WTC11 (cell line): Measurements from ENCODE around the gene RBFOX2. TPM values are rescaled to one million over a fixed set of nuclear protein-coding genes. Genes with fewer than 3 reads are reported as not detected.

Source experiments
- ATAC-seq: fragments of 200-7000 bp; cut with Tn5 transposase; 2 replicates; pipeline ENCODE4 v1.10.0; 2021; ENCODE audit warnings: mild to moderate bottlenecking, moderate library complexity
- CTCF ChIA-PET: fragments of 300-600 bp; sonication (Branson Sonifier 250); formaldehyde crosslinking; loops from one replicate; lab custom pipeline; 2021; ENCODE audit warnings: antibody characterized with exemption; lab: Charles Lee
- POLR2A ChIA-PET: fragments of 350-600 bp; sonication (Branson Sonifier 250); formaldehyde crosslinking; loops from one replicate; lab custom pipeline; 2021; ENCODE audit warnings: antibody characterized with exemption; lab: Charles Lee
- DNase-seq: peaks from one replicate; pipeline ENCODE4 v3.0.0; 2021; ENCODE audit warnings: low spot score
- H3K27ac Mint-ChIP-seq: 2 replicates; pipeline ENCODE4 v1.8.0; 2021; ENCODE audit warnings: mixed read lengths
- H3K27me3 Mint-ChIP-seq: 2 replicates; pipeline ENCODE4 v1.8.0; 2021; ENCODE audit warnings: low read depth, mild to moderate bottlenecking, moderate library complexity, mixed read lengths
- H3K36me3 Mint-ChIP-seq: 2 replicates; pipeline ENCODE4 v1.8.0; 2021; ENCODE audit warnings: mixed read lengths
- H3K4me1 Mint-ChIP-seq: 2 replicates; pipeline ENCODE4 v1.8.0; 2022; ENCODE audit warnings: mixed read lengths
- H3K4me3 Mint-ChIP-seq: 2 replicates; pipeline ENCODE4 v1.8.0; 2021; ENCODE audit warnings: mild to moderate bottlenecking, moderate library complexity, mixed read lengths
- H3K9me3 Mint-ChIP-seq: 2 replicates; pipeline ENCODE4 v1.8.0; 2021; ENCODE audit warnings: mixed read lengths
- CBFB ChIP-seq: sonication (generic); formaldehyde crosslinking; IDR thresholded peaks from 2 replicates; pipeline ENCODE4 v1.8.1; 2022; ENCODE audit warnings: mild to moderate bottlenecking, low read depth, missing genetic modification reagents
- CREB1 ChIP-seq: sonication (generic); formaldehyde crosslinking; IDR thresholded peaks from 2 replicates; pipeline ENCODE4 v1.8.0; 2023; ENCODE audit warnings: mild to moderate bottlenecking, missing genetic modification reagents
- EMX1 ChIP-seq: fragments of 250-450 bp; sonication (Bioruptor Pico); IDR thresholded peaks from 2 replicates; pipeline ENCODE4 v1.8.0; 2021; ENCODE audit warnings: mild to moderate bottlenecking
- GRHL2 ChIP-seq: fragments of 250-450 bp; sonication (Bioruptor Pico); IDR thresholded peaks from 2 replicates; pipeline ENCODE4 v1.8.0; 2022; ENCODE audit warnings: mild to moderate bottlenecking, moderate library complexity; ENCODE audit not compliant: insufficient replicate concordance, severe bottlenecking
- JAZF1 ChIP-seq: fragments of 250-450 bp; sonication (Bioruptor Pico); IDR thresholded peaks from 2 replicates; pipeline ENCODE4 v1.9.0; 2021; ENCODE audit warnings: moderate library complexity, mild to moderate bottlenecking, inconsistent platforms
- MYBL2 ChIP-seq: sonication (generic); formaldehyde crosslinking; IDR thresholded peaks from 2 replicates; pipeline ENCODE4 v1.8.1; 2023; ENCODE audit warnings: mild to moderate bottlenecking, moderate library complexity, missing genetic modification reagents
- NFATC4 ChIP-seq: fragments of 250-450 bp; sonication (Bioruptor Pico); IDR thresholded peaks from 2 replicates; pipeline ENCODE4 v1.9.0; 2021; ENCODE audit warnings: mild to moderate bottlenecking
- RELA ChIP-seq: sonication (generic); formaldehyde crosslinking; IDR thresholded peaks from 2 replicates; pipeline ENCODE4 v1.8.1; 2022; ENCODE audit warnings: missing genetic modification reagents, mild to moderate bottlenecking, borderline replicate concordance
- RORB ChIP-seq: fragments of 250-450 bp; sonication (Bioruptor Pico); IDR thresholded peaks from 2 replicates; pipeline ENCODE4 v1.9.0; 2021; ENCODE audit warnings: mild to moderate bottlenecking
- SP1 ChIP-seq: sonication (generic); formaldehyde crosslinking; conservative IDR thresholded peaks from 2 replicates; pipeline ENCODE4 v1.8.1; 2022; ENCODE audit warnings: missing genetic modification reagents
- ZNF317 ChIP-seq: sonication (generic); formaldehyde crosslinking; IDR thresholded peaks from 2 replicates; pipeline ENCODE4 v1.8.1; 2023; ENCODE audit warnings: low read depth, mild to moderate bottlenecking, moderate library complexity, missing genetic modification reagents, borderline replicate concordance
- ZNF396 ChIP-seq: fragments of 250-450 bp; sonication (Bioruptor Pico); IDR thresholded peaks from 2 replicates; pipeline ENCODE4 v1.8.0; 2021; ENCODE audit warnings: mild to moderate bottlenecking, moderate library complexity, borderline replicate concordance
- ZNF423 ChIP-seq: fragments of 250-450 bp; sonication (Bioruptor Pico); IDR thresholded peaks from 2 replicates; pipeline ENCODE4 v2.1.2; 2022; ENCODE audit warnings: mild to moderate bottlenecking, moderate library complexity
- ZNF671 ChIP-seq: fragments of 250-450 bp; sonication (Bioruptor Pico); IDR thresholded peaks from 2 replicates; pipeline ENCODE4 v1.8.0; 2021; ENCODE audit warnings: mild to moderate bottlenecking
- total RNA-seq: library from RNA; stranded (reverse); gene quantifications from 3 replicates; pipeline ENCODE4 v1.2.3, GENCODE V29; 2021
- TF ChIP-seq, protein P1 (sequence below): fragments of 250-450 bp; sonication (Bioruptor Pico); IDR thresholded peaks from 2 replicates; pipeline ENCODE4 v1.9.0; 2021; ENCODE audit warnings: mild to moderate bottlenecking, borderline replicate concordance
- TF ChIP-seq, protein P2 (sequence below): sonication (generic); formaldehyde crosslinking; IDR thresholded peaks from 2 replicates; pipeline ENCODE4 v1.8.1; 2023; ENCODE audit warnings: mild to moderate bottlenecking, missing genetic modification reagents, moderate library complexity
- TF ChIP-seq, protein P3 (sequence below): sonication (generic); formaldehyde crosslinking; conservative IDR thresholded peaks from 2 replicates; pipeline ENCODE4 v1.8.1; 2023; ENCODE audit warnings: mild to moderate bottlenecking, low read depth, missing genetic modification reagents, moderate library complexity
- TF ChIP-seq, protein P4 (sequence below): fragments of 200-600 bp; IDR thresholded peaks from 2 replicates; pipeline ENCODE4 v1.8.0; 2022; ENCODE audit warnings: antibody characterized with exemption
- TF ChIP-seq, protein P5 (sequence below): sonication (generic); formaldehyde crosslinking; IDR thresholded peaks from 2 replicates; pipeline ENCODE4 v1.8.0; 2022; ENCODE audit warnings: mild to moderate bottlenecking, missing genetic modification reagents
- TF ChIP-seq, protein P6 (sequence below): sonication (generic); formaldehyde crosslinking; IDR thresholded peaks from 2 replicates; pipeline ENCODE4 v1.8.1; 2022; ENCODE audit warnings: low read depth, mild to moderate bottlenecking, moderate library complexity, missing genetic modification reagents, borderline replicate concordance

Gene RBFOX2
- total RNA-seq, 1 experiment from 2014 or later: 107 TPM

DNA sequence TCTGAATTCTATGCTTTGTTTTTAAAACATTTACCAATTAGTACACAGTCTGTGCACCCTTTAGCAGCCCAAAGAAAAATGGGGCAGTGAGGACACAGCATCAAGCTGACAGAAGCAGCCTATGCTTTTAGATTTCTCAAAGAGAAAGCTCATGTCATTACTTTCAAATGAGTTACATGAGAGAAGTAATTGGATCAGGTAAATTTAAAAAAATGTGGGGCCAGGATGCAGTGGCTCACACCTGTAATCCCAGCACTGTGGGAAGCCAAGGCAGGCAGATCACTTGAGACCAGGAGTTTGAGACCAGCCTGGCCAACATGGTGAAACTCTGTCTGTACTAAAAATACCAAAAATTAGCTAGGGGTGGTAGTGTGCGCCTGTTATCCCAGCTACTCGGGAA is 253.3 kb downstream of the RBFOX2 start:
- POLR2A ChIA-PET: no interaction called here
- DNase-seq: no peak
- ATAC-seq: no peak
- Mint-ChIP-seq H3K27ac (peak overlapping the region; percentile 36; the same call in 1 of the 2 replicates), H3K27me3 (no peaks in the 10 kb centered on the region), H3K9me3 (no peaks in the 10 kb centered on the region), H3K36me3 (no peaks in the 10 kb centered on the region), H3K4me3 (no peak overlapping the region), H3K4me1 (peaks cover 19% of the 10 kb centered on the region)
- CTCF ChIA-PET: interaction anchor here (1.0 to 2.0 kb wide), 3 partner anchors 63 to 349 kb away, joined by 3 to 5 read pairs (median 5); no protein-coding TSS in a partner anchor
- TF ChIP-seq RORB (CRISPR knock-in tag) (no peak), EMX1 (CRISPR knock-in tag) (no peak), CBFB (CRISPR knock-in tag) (no peak), ZNF317 (CRISPR knock-in tag) (no peak), GRHL2 (CRISPR knock-in tag) (no peak), MYBL2 (CRISPR knock-in tag) (no peak), NFATC4 (CRISPR knock-in tag) (no peak)
- TF ChIP-seq, protein P1, sequence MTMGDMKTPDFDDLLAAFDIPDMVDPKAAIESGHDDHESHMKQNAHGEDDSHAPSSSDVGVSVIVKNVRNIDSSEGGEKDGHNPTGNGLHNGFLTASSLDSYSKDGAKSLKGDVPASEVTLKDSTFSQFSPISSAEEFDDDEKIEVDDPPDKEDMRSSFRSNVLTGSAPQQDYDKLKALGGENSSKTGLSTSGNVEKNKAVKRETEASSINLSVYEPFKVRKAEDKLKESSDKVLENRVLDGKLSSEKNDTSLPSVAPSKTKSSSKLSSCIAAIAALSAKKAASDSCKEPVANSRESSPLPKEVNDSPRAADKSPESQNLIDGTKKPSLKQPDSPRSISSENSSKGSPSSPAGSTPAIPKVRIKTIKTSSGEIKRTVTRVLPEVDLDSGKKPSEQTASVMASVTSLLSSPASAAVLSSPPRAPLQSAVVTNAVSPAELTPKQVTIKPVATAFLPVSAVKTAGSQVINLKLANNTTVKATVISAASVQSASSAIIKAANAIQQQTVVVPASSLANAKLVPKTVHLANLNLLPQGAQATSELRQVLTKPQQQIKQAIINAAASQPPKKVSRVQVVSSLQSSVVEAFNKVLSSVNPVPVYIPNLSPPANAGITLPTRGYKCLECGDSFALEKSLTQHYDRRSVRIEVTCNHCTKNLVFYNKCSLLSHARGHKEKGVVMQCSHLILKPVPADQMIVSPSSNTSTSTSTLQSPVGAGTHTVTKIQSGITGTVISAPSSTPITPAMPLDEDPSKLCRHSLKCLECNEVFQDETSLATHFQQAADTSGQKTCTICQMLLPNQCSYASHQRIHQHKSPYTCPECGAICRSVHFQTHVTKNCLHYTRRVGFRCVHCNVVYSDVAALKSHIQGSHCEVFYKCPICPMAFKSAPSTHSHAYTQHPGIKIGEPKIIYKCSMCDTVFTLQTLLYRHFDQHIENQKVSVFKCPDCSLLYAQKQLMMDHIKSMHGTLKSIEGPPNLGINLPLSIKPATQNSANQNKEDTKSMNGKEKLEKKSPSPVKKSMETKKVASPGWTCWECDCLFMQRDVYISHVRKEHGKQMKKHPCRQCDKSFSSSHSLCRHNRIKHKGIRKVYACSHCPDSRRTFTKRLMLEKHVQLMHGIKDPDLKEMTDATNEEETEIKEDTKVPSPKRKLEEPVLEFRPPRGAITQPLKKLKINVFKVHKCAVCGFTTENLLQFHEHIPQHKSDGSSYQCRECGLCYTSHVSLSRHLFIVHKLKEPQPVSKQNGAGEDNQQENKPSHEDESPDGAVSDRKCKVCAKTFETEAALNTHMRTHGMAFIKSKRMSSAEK (CRISPR knock-in tag): no peak
- TF ChIP-seq, protein P2, sequence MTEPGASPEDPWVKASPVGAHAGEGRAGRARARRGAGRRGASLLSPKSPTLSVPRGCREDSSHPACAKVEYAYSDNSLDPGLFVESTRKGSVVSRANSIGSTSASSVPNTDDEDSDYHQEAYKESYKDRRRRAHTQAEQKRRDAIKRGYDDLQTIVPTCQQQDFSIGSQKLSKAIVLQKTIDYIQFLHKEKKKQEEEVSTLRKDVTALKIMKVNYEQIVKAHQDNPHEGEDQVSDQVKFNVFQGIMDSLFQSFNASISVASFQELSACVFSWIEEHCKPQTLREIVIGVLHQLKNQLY: no peak
- TF ChIP-seq, protein P3, sequence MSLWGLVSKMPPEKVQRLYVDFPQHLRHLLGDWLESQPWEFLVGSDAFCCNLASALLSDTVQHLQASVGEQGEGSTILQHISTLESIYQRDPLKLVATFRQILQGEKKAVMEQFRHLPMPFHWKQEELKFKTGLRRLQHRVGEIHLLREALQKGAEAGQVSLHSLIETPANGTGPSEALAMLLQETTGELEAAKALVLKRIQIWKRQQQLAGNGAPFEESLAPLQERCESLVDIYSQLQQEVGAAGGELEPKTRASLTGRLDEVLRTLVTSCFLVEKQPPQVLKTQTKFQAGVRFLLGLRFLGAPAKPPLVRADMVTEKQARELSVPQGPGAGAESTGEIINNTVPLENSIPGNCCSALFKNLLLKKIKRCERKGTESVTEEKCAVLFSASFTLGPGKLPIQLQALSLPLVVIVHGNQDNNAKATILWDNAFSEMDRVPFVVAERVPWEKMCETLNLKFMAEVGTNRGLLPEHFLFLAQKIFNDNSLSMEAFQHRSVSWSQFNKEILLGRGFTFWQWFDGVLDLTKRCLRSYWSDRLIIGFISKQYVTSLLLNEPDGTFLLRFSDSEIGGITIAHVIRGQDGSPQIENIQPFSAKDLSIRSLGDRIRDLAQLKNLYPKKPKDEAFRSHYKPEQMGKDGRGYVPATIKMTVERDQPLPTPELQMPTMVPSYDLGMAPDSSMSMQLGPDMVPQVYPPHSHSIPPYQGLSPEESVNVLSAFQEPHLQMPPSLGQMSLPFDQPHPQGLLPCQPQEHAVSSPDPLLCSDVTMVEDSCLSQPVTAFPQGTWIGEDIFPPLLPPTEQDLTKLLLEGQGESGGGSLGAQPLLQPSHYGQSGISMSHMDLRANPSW (CRISPR knock-in tag): no peak
- TF ChIP-seq, protein P4, sequence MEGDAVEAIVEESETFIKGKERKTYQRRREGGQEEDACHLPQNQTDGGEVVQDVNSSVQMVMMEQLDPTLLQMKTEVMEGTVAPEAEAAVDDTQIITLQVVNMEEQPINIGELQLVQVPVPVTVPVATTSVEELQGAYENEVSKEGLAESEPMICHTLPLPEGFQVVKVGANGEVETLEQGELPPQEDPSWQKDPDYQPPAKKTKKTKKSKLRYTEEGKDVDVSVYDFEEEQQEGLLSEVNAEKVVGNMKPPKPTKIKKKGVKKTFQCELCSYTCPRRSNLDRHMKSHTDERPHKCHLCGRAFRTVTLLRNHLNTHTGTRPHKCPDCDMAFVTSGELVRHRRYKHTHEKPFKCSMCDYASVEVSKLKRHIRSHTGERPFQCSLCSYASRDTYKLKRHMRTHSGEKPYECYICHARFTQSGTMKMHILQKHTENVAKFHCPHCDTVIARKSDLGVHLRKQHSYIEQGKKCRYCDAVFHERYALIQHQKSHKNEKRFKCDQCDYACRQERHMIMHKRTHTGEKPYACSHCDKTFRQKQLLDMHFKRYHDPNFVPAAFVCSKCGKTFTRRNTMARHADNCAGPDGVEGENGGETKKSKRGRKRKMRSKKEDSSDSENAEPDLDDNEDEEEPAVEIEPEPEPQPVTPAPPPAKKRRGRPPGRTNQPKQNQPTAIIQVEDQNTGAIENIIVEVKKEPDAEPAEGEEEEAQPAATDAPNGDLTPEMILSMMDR: no peak

DNA sequence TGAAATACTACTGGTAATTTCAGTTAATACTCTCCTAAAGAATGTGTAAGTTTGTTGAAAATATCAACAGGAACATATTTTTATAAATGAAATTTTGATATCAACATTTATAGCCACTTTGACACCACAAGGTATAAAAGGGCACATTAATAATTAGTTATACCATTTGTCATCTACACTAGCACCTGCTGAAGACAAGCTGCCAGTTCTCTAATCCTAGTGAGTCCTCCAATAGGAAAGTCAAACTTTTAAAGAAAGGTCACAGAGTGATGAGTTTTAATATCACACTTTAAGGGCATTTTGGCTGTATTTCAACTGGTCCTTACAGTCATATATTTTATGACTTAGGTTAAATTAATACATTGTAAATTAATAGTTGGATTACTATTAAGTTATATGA is 258.6 kb downstream of the RBFOX2 start:
- ATAC-seq (no peak), DNase-seq (no peak)
- H3K9me3 Mint-ChIP-seq: no peaks in the 10 kb centered on the region
- H3K27me3 Mint-ChIP-seq: no peaks in the 10 kb centered on the region
- no peaks in the 10 kb centered on the region for H3K36me3 Mint-ChIP-seq
- ChIA-PET POLR2A (no interaction called here), CTCF (no interaction called here)
- TF ChIP-seq ZNF423 (CRISPR knock-in tag) (no peak), ZNF671 (CRISPR knock-in tag) (no peak), CREB1 (no peak), JAZF1 (no peak), RELA (CRISPR knock-in tag) (no peak), ZNF396 (CRISPR knock-in tag) (no peak), SP1 (no peak)
- TF ChIP-seq, protein P5, sequence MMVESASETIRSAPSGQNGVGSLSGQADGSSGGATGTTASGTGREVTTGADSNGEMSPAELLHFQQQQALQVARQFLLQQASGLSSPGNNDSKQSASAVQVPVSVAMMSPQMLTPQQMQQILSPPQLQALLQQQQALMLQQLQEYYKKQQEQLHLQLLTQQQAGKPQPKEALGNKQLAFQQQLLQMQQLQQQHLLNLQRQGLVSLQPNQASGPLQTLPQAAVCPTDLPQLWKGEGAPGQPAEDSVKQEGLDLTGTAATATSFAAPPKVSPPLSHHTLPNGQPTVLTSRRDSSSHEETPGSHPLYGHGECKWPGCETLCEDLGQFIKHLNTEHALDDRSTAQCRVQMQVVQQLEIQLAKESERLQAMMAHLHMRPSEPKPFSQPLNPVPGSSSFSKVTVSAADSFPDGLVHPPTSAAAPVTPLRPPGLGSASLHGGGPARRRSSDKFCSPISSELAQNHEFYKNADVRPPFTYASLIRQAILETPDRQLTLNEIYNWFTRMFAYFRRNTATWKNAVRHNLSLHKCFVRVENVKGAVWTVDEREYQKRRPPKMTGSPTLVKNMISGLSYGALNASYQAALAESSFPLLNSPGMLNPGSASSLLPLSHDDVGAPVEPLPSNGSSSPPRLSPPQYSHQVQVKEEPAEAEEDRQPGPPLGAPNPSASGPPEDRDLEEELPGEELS (CRISPR knock-in tag): no peak
- TF ChIP-seq, protein P6, sequence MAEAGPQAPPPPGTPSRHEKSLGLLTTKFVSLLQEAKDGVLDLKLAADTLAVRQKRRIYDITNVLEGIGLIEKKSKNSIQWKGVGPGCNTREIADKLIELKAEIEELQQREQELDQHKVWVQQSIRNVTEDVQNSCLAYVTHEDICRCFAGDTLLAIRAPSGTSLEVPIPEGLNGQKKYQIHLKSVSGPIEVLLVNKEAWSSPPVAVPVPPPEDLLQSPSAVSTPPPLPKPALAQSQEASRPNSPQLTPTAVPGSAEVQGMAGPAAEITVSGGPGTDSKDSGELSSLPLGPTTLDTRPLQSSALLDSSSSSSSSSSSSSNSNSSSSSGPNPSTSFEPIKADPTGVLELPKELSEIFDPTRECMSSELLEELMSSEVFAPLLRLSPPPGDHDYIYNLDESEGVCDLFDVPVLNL (CRISPR knock-in tag): no peak
- peaks cover 11% of the 10 kb centered on the region for H3K4me1 Mint-ChIP-seq
- no peak overlapping the region for H3K27ac Mint-ChIP-seq
- H3K4me3 Mint-ChIP-seq: no peak overlapping the region
